ENCODE data around the gene KMT2C. TPM values are rescaled to one million over a fixed set of nuclear protein-coding genes. Genes with fewer than 3 reads are reported as not detected.

KMT2C gene
- total RNA-seq, 1 donor from 2014 or later: 52.0 TPM

GRCh38 chr7:152148706-152149105, 287.1 kb downstream of the KMT2C start:
- H3K27me3 Mint-ChIP-seq (ENCODE audit: low read depth): no peaks in the 10 kb centered on the region
- H3K36me3 Mint-ChIP-seq (ENCODE audit: low read depth): peaks cover 32% of the 10 kb centered on the region
- H3K9me3 Mint-ChIP-seq (ENCODE audit: low read depth): no peaks in the 10 kb centered on the region
- no peak overlapping the region for H3K27ac Mint-ChIP-seq (ENCODE audit: unreplicated experiment)
- TF ChIP-seq CTCF (IDR thresholded peaks at IDR 0.05): no peak
- H3K4me1 Mint-ChIP-seq (ENCODE audit: low read depth): peaks cover 11% of the 10 kb centered on the region
- H3K4me3 Mint-ChIP-seq (ENCODE audit: unreplicated experiment): no peak overlapping the region
- no peak for DNase-seq (ENCODE audit: low spot score)

- H3K27me3 Mint-ChIP-seq (ENCODE audit: low read depth): no peaks in the 10 kb centered on the region
- DNase-seq (ENCODE audit: low spot score): no peak
- peaks cover 11% of the 10 kb centered on the region for H3K4me1 Mint-ChIP-seq (ENCODE audit: low read depth)
- no peak overlapping the region for H3K4me3 Mint-ChIP-seq (ENCODE audit: unreplicated experiment)
- TF ChIP-seq CTCF (IDR thresholded peaks at IDR 0.05): peak; percentile 84
- no peak overlapping the region for H3K27ac Mint-ChIP-seq (ENCODE audit: unreplicated experiment)
- H3K36me3 Mint-ChIP-seq (ENCODE audit: low read depth): peaks cover 32% of the 10 kb centered on the region
- H3K9me3 Mint-ChIP-seq (ENCODE audit: low read depth): no peaks in the 10 kb centered on the region
Measured at GRCh38 chr7:152145853-152146466, 289.8 kb downstream of the KMT2C start.

GRCh38 chr7:152144557-152145245, 291.1 kb downstream of the KMT2C start:
- no peak for TF ChIP-seq CTCF (IDR thresholded peaks at IDR 0.05)
- H3K36me3 Mint-ChIP-seq (ENCODE audit: low read depth): peaks cover 30% of the 10 kb centered on the region
- no peak for DNase-seq (ENCODE audit: low spot score)
- no peak overlapping the region for H3K27ac Mint-ChIP-seq (ENCODE audit: unreplicated experiment)
- H3K4me3 Mint-ChIP-seq (ENCODE audit: unreplicated experiment): no peak overlapping the region
- H3K9me3 Mint-ChIP-seq (ENCODE audit: low read depth): no peaks in the 10 kb centered on the region
- H3K27me3 Mint-ChIP-seq (ENCODE audit: low read depth): no peaks in the 10 kb centered on the region
- peaks cover 11% of the 10 kb centered on the region for H3K4me1 Mint-ChIP-seq (ENCODE audit: low read depth)

GRCh38 chr7:152142976-152143595, 292.7 kb downstream of the KMT2C start:
- TF ChIP-seq CTCF (IDR thresholded peaks at IDR 0.05): no peak
- no peaks in the 10 kb centered on the region for H3K9me3 Mint-ChIP-seq (ENCODE audit: low read depth)
- H3K27ac Mint-ChIP-seq (ENCODE audit: unreplicated experiment): no peak overlapping the region
- peaks cover 11% of the 10 kb centered on the region for H3K4me1 Mint-ChIP-seq (ENCODE audit: low read depth)
- H3K36me3 Mint-ChIP-seq (ENCODE audit: low read depth): peaks cover 30% of the 10 kb centered on the region
- DNase-seq (ENCODE audit: low spot score): no peak
- no peak overlapping the region for H3K4me3 Mint-ChIP-seq (ENCODE audit: unreplicated experiment)
- H3K27me3 Mint-ChIP-seq (ENCODE audit: low read depth): no peaks in the 10 kb centered on the region

- peaks cover 28% of the 10 kb centered on the region for H3K36me3 Mint-ChIP-seq (ENCODE audit: low read depth)
Measured at GRCh38 chr7:152140560-152140959, 295.2 kb downstream of the KMT2C start.

More at GRCh38 chr7:152140560-152140959, 295.2 kb downstream of the KMT2C start:
- H3K4me1 Mint-ChIP-seq (ENCODE audit: low read depth): peaks cover 25% of the 10 kb centered on the region
- no peaks in the 10 kb centered on the region for H3K27me3 Mint-ChIP-seq (ENCODE audit: low read depth)
- H3K4me3 Mint-ChIP-seq (ENCODE audit: unreplicated experiment): no peak overlapping the region
- no peak for TF ChIP-seq CTCF (IDR thresholded peaks at IDR 0.05)
- no peak overlapping the region for H3K27ac Mint-ChIP-seq (ENCODE audit: unreplicated experiment)
- no peak for DNase-seq (ENCODE audit: low spot score)
- no peaks in the 10 kb centered on the region for H3K9me3 Mint-ChIP-seq (ENCODE audit: low read depth)

Data from chondrocyte (in vitro differentiated cells).